ENCODE measurements around the gene SKOR1.

DNA sequence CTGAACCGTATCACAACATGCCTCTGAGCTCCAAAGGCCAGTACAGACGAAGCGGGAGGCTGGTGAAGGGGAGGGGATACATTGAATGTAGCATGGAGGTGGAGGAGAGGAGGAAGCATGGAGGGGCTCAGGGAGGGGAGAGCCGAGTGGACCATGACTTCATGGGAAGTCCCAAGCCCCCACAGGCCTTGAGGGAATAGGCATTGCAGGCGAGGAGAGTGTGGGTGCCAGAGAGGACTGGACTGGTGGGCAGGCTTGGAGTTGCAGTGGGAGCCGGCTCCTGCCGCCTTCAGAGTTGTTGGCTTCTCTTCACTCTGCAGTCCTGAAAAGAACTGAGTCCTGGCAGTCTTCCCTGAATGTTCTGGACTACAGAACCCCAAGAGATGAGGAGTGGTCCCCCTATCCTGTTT is 17.8 kb downstream of the SKOR1 start:
- TF ChIP-seq CTCF (conservative IDR thresholded peaks at IDR 0.05) (no peak), EZH2 (IDR thresholded peaks at IDR 0.05; ENCODE audit: low read depth) (no peak)

Measured in PC-9 (cell line).